ENCODE data around the gene HK3.
"Not testable (repeated sequence)": the region's sequence is repeated elsewhere in the genome, so short reads cannot be mapped to it uniquely, and the experiment has no call there.

HK3 gene

DNA sequence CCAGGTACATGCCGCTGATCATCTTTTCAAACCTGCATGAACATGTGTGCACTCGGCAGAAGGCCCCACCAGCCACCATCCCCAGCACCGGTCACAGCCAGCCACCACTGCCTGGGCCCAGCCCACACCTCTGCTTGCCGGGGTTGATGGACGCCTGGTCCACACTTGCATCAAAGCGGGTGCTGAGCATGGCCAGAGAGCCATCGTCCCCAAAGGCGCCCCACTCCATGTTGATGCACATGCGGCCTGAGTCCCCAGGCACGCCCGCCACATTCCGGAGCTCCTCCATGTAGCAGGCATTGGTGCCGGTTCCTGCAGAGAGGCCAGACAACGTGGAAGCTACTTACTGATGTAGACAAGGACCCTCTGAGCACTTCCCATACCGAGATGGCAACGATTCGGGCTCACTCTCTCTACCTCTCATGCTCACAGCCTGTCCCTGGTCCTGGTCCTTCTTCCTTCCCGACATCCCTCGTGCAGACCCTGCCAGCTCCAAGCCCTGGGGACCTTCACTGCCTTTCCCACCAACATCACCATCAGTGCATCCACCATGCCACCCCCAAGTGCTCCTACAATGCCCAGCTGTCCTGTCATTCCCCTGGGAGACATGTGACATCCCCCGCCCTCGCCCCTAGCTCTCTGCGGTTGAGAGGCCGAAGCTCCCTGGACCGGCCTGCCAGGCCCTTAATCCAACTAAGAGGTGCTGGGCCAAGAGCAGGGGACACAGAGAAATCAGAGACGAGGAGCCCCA, 17.2 kb downstream of the HK3 start:
- DNase-seq, result no peak

DNA sequence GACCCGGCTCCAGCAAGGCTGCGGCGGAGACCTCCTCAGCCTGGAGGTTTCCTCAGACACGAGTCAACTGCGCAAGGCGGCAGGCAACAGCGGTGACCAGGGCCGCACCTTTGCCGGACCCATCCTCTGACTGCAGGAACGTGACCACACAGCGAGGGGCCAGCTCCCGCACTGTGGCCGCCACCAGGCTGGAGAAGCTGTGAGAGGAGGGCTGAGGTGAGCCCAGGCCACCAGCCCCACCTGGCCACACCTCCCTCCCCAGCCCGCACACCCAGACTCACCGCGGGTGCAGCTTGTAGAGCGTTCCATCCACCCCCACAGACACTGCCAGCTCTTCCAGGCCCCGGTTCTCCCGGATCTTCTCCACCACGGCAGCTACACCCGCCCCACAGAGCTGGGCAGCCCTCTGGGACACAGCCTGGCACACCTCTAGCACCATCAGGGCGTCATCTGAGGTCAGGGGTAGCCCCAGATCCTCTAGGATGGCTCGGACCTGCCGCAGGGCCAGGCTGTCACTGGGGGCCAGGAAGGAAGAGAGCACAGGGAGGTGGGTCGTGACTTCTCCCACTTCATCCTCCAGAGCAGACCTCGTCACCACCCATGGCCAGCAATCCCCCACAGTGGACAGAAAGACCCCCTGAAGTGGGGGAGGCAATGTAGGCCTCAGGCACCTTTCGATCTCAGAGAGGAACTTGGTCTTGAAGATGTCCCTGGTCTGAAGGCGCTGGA, 18.0 kb downstream of the HK3 start:
- no peak for DNase-seq

DNA sequence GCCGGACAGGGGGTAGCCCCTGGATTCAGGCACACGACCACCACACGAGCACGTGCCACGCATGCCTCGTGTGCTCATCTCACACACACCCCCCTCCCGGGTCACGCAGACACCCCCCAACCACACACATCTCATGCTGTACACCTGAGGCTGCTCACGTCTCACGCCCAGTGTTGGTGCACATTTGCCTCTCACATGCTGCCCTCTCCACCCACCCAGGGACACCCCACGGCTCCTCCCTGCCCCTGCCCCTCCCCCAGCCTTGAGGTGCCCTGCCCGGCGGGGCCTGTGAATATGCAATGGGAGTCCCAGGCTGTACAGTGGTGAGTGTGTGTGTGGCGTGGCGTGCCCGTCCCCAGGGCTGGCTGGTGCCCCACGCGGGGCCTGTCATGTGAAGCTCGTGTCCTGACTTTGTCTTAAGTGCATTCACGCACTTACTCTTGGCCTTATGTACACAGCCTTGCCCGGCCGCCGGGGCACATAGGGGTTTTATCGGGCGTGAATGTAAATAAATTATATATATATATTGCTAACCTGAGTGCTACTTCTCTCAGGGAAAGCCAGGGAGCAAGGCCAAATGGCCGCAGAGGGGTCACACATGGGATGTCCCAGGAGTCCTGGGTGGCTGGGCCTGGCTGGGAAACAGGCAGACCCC, 18.7 kb downstream of the HK3 start:
- no peak for DNase-seq

DNA sequence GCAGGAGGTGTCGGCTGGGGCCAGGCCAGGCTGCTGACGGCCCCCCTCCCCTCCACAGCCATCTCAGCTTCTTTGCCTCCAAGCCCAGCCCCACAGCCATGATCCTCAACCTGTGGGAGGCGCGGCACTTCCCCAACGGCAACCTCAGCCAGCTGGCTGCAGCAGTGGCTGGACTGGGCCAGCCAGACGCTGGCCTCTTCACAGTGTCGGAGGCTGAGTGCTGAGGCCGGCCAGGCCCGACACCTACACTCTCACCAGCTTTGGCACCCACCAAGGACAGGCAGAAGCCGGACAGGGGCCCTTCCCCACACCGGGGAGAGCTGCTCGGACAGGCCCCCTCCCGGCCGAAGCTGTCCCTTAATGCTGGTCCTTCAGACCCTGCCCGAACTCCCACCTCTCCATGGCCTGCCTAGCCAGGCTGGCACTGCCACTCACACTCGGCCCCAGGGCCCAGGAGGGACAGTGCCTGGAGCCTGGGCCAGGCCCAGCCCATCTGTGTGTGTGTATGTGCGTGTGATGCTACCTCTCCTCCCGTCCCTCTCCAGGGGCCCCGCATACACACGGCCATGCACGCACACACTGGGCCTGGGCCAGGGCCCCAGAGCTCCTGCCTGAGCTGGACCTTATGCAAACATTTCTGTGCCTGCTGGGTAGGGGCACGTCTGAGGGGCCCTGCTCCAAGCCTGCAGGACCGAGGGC, 19.3 kb downstream of the HK3 start:
- no peak for DNase-seq

DNA sequence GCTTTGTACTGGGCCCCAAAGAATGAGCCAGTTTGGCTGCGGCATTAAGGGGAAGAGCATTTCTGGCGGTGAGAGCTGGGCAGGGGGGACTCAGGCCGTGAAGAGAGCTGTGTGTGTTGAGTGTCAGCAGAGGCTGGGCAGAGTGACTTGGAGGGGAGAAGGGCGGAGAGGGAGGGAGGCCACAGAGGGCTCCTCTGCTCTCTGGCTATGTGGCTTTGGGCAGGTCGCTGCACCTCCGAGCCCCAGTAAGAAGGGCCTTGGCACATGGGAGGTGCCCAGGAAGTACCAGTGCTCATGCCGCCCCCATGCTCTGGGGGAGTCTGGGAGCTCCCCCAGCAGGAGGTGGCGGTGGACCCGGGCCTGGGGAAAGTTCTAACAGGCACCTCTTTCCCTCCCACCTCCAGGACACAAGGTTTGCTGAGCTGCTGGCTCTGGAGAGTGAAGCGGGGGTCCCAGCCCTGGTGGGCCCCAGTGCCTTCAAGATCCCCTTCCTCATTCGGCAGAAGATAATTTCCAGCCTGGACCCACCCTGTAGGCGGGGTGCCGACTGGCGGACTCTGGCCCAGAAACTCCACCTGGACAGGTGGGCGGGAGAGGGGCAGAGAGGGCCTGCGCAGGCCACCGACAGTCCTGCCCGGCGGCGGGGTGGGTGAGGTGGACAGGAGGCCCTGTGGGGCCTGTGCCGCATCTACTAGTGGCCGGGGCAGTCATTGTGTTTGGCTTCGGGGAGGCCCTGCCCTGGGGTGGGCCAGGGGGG, 20.1 kb downstream of the HK3 start:
- no peak for DNase-seq

DNA sequence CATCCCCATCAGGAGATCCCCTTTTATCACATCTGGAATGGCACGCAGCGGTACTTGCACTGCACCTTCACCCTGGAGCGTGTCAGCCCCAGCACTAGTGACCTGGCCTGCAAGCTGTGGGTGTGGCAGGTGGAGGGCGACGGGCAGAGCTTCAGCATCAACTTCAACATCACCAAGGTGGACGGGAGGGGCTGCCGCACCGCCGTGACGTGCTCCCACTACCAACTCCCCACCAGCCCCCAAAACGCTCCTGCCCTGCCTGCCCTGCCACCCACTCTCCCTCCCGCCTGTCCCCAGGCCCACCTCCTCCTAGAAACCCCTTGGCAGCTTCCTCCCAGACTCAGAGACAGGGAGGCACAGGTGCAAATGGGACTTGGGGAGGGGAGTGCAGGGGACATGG, 20.7 kb downstream of the HK3 start:
- no peak for DNase-seq

DNA sequence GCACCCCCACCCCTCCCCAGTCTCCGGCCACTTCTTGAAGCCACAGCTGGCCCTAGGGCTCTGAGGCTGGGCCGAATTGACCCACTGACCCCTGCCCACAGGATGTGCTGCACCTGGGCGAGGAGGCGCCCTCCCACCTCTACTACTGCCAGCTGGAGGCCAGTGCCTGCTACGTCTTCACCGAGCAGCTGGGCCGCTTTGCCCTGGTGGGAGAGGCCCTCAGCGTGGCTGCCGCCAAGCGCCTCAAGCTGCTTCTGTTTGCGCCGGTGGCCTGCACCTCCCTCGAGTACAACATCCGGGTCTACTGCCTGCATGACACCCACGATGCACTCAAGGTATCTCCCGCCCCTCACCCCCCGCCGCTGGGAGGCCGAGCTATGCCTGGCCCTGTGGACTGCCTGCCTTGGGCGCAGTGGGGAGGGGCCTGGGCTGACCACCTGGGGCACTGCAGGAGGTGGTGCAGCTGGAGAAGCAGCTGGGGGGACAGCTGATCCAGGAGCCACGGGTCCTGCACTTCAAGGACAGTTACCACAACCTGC, 21.3 kb downstream of the HK3 start:
- DNase-seq, result no peak

DNA sequence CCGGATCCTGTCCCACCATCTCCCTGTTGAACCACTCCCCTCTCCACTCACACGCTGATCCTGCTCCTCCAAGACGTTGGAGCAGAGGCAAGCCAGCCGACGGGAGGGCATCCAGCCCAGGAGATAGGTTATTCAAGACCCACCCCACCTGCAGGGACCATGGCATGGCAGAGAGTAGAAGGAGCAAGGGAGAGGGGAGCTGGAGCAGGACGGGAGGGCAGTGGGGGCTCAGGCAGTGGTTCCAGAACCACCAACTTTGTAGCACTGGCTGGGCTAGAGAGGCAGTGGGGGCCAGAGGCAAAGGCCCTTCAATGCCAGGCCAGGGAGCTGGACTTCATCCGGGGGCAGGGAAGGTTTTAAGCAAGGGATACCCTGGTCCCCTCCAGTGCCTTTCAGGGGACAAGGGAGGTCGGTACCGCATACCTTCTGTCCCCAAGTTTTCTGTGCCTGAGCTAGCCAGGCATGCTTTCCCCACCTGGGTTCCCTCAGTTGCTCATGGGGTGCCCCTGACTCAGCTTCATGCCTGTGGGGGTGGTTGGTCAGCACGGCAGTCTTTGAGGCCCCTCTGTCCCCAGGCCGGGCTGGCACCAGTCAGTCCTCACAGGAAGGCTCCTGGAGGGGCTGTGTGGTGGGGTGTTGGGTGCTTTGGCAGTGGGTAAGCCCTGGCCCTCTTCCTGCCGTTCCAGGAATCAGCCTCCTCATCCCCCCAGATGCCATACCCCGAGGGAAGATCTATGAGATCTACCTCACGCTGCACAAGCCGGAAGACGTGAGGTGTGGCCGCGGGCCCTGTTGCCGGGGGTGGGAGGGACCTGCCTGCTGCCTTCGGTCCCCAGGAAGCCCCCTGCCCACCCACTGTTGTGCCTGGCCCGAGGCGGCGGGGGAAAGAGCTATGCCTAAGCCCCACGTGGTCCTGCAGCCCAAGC, 22.4 kb downstream of the HK3 start:
- no peak for DNase-seq

DNA sequence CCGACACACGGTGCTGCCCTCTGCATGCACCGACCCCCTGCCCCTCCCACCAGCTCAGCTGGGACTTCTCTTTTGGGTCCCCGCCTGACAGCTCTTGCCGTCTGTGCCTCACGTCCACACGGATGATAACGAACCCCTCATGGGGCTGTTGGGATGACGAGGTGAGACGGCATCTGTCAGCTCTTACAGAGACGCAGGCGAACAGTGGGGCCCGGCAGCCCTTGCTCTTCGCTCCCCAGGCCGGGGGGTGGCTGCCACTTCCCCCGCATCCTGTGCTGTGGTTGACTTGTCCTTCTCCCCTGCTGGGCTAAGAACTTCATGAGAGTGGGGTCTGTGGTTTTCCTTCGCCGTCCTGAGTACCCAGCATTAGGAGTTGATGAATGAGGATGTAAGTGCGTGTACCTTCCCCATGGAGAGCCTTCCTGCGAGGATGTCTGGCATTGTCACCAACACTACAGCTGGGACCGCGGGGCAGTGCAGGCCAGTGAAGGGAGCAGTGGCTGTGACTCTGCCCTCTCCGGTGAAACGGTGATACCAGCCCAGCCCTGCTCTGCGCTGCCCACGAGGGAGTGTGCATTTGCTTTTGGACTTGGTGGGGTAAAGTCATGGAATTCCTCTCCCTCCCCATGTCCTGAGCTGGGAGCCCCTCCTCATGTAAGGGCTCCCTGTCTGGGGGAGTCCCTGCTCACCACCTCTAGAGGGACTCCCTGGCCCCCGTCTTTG, 23.2 kb downstream of the HK3 start:
- no peak for DNase-seq

DNA sequence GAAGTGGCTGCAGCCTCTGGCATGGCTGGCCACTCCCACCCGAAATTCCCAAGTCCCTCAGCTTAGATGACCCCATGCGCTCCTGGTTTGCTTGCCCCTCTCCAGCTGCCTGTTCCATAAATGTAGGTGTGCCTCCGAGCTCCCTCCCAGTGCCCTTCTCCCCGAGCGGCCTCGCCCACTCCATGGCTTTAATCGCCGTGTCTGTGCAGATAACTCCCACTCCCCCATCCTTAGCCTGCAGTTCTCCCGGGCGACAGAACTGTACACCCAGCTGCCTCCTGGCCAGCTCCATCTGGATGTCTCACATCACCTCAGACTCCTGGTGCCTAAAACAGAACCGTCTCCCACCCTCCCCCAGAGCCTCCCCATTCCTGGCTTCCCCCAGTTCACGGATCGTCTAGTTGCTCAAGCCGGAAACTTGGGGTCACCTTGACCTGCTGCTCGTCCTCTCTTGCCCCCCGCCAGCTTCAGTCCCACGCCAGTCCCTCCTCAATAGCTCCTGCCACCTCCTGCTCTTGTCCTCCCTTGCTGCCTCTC, 24.1 kb downstream of the HK3 start:
- DNase-seq, result no peak

DNA sequence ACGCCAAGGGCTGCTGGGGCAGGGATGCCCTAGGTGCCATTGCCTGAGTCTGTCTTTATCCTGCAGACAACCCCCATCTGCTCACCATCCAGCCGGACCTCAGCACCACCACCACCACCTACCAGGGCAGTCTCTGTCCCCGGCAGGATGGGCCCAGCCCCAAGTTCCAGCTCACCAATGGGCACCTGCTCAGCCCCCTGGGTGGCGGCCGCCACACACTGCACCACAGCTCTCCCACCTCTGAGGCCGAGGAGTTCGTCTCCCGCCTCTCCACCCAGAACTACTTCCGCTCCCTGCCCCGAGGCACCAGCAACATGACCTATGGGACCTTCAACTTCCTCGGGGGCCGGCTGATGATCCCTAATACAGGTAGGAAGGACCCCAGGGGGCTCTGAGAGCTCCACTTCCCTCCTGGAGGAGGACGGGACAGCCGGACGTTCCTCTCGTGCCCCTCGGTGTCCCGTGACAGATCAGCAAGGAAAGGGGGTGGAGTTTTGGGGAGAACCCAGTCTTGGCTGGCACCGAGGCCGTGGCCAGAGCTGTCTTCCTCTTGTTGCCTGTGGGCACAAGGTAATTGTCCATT, 24.9 kb downstream of the HK3 start:
- no peak for DNase-seq

DNA sequence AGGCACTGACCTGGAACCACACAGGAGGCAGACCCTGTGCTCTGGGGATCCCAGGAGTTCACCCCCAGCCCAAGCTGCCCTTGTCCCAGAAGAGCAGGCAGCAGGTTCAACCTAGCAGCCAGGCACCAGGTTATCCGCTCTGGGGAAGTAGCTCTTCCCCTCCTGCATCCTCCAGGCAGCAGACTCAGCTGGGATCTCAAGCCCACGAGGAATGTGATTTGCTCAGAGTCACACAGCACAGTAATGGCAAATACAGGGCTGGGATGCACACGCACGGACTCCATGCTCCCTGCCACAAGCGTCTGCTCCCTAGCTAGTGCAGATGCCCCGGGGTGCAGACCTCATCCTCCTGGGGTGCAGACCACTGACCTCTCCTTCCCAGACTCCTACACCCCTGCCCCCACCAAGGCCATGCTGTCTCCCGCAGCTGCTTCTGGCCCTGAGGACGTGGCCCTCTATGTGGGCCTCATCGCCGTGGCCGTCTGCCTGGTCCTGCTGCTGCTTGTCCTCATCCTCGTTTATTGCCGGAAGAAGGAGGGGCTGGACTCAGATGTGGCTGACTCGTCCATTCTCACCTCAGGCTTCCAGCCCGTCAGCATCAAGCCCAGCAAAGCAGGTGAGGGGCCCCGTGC, 25.5 kb downstream of the HK3 start:
- no peak for DNase-seq

DNA sequence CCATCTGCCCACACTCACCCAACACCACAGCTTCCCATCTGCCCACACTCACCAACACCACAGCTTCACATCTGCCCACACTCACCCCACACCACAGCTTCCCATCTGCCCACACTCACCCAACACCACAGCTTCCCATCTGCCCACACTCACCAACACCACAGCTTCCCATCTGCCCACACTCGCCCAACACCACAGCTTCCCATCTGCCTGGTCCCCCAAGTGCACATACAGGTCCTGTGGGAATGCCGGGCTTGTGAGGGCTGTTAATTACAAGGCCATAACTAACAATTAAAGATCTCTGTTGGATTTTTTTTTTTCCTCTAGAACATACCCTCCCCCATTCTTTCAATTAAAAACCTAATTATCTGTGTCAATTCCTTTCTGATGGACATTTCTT, 26.1 kb downstream of the HK3 start:
- not testable (repeated sequence) for DNase-seq

DNA sequence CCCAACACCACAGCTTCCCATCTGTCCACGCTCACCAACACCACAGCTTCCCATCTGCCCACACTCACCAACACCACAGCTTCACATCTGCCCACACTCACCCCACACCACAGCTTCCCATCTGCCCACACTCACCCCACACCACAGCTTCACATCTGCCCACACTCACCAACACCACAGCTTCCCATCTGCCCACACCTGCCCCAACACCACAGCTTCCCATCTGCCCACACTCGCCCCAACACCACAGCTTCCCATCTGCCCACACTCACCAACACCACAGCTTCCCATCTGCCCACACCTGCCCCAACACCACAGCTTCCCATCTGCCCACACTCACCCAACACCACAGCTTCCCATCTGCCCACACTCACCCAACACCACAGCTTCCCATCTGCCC, 26.6 kb downstream of the HK3 start:
- not testable (repeated sequence) for DNase-seq

DNA sequence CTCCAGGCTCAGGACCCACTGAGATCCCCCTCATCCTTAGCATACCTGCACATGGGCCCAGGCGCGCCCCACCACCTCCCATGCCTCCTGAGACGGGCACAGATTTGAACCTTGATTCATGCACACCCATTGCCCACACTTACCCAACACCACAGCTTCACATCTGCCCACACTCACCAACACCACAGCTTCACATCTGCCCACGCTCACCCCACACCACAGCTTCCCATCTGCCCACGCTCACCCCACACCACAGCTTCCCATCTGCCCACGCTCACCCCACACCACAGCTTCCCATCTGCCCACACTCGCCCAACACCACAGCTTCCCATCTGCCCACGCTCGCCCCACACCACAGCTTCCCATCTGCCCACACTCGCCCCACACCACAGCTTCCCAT, 28.5 kb downstream of the HK3 start:
- not testable (repeated sequence) for DNase-seq

DNA sequence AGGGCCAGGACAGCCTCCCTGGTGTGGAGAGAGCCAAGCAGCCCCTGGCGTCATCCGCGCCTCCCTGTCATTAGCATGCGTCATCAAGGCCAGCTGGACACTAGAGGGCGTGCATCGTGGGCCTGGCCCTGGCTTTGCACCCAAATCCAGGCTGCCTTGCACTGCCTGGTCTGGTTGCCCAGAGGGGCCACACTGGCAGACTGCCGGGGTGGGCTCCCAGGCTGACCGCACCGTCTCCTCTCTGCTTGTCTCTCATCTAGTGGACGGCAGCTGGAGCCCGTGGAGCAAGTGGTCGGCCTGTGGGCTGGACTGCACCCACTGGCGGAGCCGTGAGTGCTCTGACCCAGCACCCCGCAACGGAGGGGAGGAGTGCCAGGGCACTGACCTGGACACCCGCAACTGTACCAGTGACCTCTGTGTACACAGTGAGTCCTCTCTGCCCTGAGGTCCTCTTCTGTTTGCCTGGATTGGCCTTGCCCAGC, 29.0 kb downstream of the HK3 start:
- no peak for DNase-seq

DNA sequence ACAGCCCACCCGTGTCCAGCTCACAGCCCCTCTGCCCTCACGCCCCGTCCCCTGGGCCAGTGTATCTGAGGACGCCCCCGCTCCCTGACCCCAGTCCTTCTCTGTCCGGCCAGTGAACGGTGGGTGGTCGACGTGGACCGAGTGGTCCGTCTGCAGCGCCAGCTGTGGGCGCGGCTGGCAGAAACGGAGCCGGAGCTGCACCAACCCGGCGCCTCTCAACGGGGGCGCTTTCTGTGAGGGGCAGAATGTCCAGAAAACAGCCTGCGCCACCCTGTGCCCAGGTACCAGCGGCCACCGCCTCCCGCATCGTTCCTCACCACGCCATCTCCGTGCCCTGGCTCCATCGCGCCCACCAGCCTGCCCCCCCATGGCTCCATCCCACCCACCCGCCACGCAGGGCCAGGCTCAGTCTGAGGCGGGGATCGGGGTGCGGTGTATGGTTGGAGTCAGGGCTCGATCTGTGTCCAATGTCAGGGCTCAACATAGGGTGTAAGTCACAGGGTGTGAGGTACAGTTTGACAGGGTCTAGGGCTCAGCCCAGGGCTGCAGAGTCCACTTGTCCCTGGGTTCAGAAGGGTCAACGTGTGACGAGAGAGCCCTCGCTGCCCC, 29.5 kb downstream of the HK3 start:
- no peak for DNase-seq

DNA sequence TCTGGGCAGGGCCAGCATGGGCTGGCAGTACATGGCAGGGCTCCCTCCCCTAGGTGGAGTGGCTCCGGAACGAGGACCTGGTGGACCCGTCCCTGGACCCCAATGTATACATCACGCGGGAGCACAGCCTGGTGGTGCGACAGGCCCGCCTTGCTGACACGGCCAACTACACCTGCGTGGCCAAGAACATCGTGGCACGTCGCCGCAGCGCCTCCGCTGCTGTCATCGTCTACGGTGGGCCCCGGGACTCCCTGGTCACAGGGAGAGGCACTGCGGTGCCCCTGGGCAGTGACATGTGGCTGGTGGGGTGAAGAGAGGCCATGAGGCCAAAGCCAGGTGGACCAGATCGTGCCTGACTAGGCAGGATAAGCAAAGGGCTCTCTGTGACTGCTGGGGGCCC, 30.4 kb downstream of the HK3 start:
- no peak for DNase-seq

DNA sequence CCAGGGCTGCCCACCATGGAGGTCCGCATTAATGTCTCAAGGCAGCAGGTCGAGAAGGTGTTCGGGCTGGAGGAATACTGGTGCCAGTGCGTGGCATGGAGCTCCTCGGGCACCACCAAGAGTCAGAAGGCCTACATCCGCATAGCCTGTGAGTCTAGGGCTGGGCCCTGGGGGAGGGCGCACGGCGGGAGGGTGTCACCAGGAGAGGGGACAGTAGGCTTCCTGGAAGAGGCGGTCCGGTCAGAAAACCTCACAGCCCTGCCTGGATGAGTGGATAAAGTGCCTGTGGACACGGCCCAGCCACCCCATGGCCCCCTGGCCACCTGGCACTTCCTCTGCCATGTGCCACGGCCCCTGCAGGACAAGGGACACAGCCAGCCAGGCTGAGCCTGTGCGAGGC, 31.0 kb downstream of the HK3 start:
- no peak for DNase-seq

Measured in SIG-M5 (cell line).